Body of pancreas (tissue), 4 donors: ENCODE results near the gene TBCEL. TPM values are rescaled to one million over a fixed set of nuclear protein-coding genes. Genes with fewer than 3 reads are reported as not detected.

ENCODE experiments used
- ATAC-seq: fragments of 150-250 bp; one replicate; pipeline ENCODE4 v1.9.1; 2016
- DNase-seq, 4 donors: peaks; one replicate each; pipeline ENCODE4 v3.0.0-alpha.2; 2019
- H3K27ac ChIP-seq, 4 donors: fragments of 200-600 bp; sonication (generic); 1 replicate in 3 of 4; 2 replicates in 1 of 4; pipeline versions ENCODE4 v1.5.1 to v1.6.1; 2016 to 2019; ENCODE audit warnings: mild to moderate bottlenecking in 1 of 4, mixed read lengths in 1 of 4, moderate library complexity in 1 of 4
- H3K27me3 ChIP-seq, 2 donors: fragments of 200-600 bp; sonication (generic); one replicate each; pipeline ENCODE4 v1.6.0; 2016; ENCODE audit warnings: mild to moderate bottlenecking in 1 of 2
- H3K36me3 ChIP-seq, 2 donors: fragments of 200-600 bp; sonication (generic); replicated peaks in 1 of 2; 2 replicates each; pipeline ENCODE4 v1.5.1; 2016; ENCODE audit warnings: low read depth in 2 of 2; ENCODE audit not compliant: insufficient read depth in 1 of 2
- H3K4me1 ChIP-seq: fragments of 200-600 bp; sonication (generic); one replicate; pipeline ENCODE4 v1.6.0; 2016
- H3K4me3 ChIP-seq, 2 donors: fragments of 200-600 bp; sonication (generic); 1 replicate in 1 of 2; 2 replicates in 1 of 2; pipeline ENCODE4 v1.5.1; 2016 to 2019
- H3K9me3 ChIP-seq, 3 donors: fragments of 200-600 bp; sonication (generic); 1 replicate in 2 of 3; 2 replicates in 1 of 3; pipeline ENCODE4 v1.5.1; 2016
- CTCF ChIP-seq, 7 experiments: fragments of 450-650 bp in 4 of 7; fragments of 200-600 bp in 3 of 7; sonication (generic) in 3 of 7; IDR thresholded peaks; one replicate each; pipeline ENCODE4 v1.5.1; 2016 to 2019; ENCODE audit warnings: antibody characterized with exemption in 7 of 7
- POLR2A ChIP-seq, 3 donors: fragments of 450-650 bp; IDR thresholded peaks; one replicate each; pipeline ENCODE4 v1.6.1; 2016; ENCODE audit warnings: antibody characterized with exemption in 3 of 3, mild to moderate bottlenecking in 2 of 3
- WGBS, 2 donors: methylation state at CpG; one replicate each; pipeline ENCODE4 v1.1.5; 2017; 5-methylcytosine and 5-hydroxymethylcytosine counted together
- intact Hi-C: fragments of 100-400 bp; cut with DNase I; formaldehyde crosslinking; loops from one replicate; pipeline ENCODE4 v1.15.1; 2023
- total RNA-seq, 2 donors: library from RNA; depleted of rRNA; stranded (reverse); fragments of >200 nt; gene quantifications; one replicate each; pipeline ENCODE4 v1.1.0, GENCODE V29; 2016

Gene TBCEL
- total RNA-seq, 2 donors from 2014 or later: 5.9 to 14.8 TPM

GRCh38 chr11:120978701-120979100 lies 45.2 kb upstream of the TBCEL start:
- no peaks in the 10 kb centered on the region for H3K27me3 ChIP-seq
- TF ChIP-seq POLR2A (IDR thresholded peaks at IDR 0.05): no peak
- intact Hi-C loops: no loop called here
- no peak overlapping the region for H3K4me3 ChIP-seq
- no peaks in the 10 kb centered on the region for H3K4me1 ChIP-seq
- no peaks in the 10 kb centered on the region for H3K36me3 ChIP-seq
- ATAC-seq: no peak
- no peak overlapping the region for H3K27ac ChIP-seq
- H3K9me3 ChIP-seq: no peaks in the 10 kb centered on the region
- no peak for DNase-seq
- WGBS, 2 donors: 53 to 72% methylated on average over 3 of the region's 3 CpGs

- Histone ChIP-seq H3K36me3 (no peaks in the 10 kb centered on the region), H3K27me3 (no peaks in the 10 kb centered on the region), H3K27ac (peak overlapping the region in 2 of 4 donors; percentile 9 to 17), H3K4me1 (peaks cover 12% of the 10 kb centered on the region), H3K9me3 (no peaks in the 10 kb centered on the region), H3K4me3 (peak overlapping the region in 1 of 2 donors; percentile 21)
- intact Hi-C loops: no loop called here
- TF ChIP-seq POLR2A (IDR thresholded peaks at IDR 0.05) (no peak), CTCF (IDR thresholded peaks at IDR 0.05) (peak in 5 of 7 experiments; percentile 14 to 49 (median 30))
- peak; percentile 85 for ATAC-seq
- 5 to 12% methylated on average over 15 to 67 of the region's 72 CpGs for WGBS, 2 donors
- DNase-seq: peak; percentile 45 to 70 (median 65)
These were observed 38.0 kb upstream of the TBCEL start for GRCh38 chr11:120985718-120986569.

GRCh38 chr11:120988603-120989002 lies 35.3 kb upstream of the TBCEL start:
- peaks cover 12% of the 10 kb centered on the region for H3K4me1 ChIP-seq
- DNase-seq (no peak), ATAC-seq (no peak)
- no peaks in the 10 kb centered on the region for H3K36me3 ChIP-seq
- no peaks in the 10 kb centered on the region for H3K27me3 ChIP-seq
- H3K4me3 ChIP-seq: no peak overlapping the region
- intact Hi-C loops: no loop called here
- no peak for TF ChIP-seq POLR2A (IDR thresholded peaks at IDR 0.05)
- no peak for TF ChIP-seq CTCF (IDR thresholded peaks at IDR 0.05)
- no peaks in the 10 kb centered on the region for H3K9me3 ChIP-seq
- no peak overlapping the region for H3K27ac ChIP-seq
- WGBS, 2 donors: 79 to 100% methylated on average over 1 of the region's 1 CpG

- no peak for TF ChIP-seq POLR2A (IDR thresholded peaks at IDR 0.05)
- no peak for TF ChIP-seq CTCF (IDR thresholded peaks at IDR 0.05)
- DNase-seq: no peak
- no peak for ATAC-seq
These were observed 31.8 kb upstream of the TBCEL start for GRCh38 chr11:120991830-120992686.

More at GRCh38 chr11:120991830-120992686, 31.8 kb upstream of the TBCEL start:
- intact Hi-C loops: no loop called here
- Histone ChIP-seq H3K4me3 (no peak overlapping the region), H3K27me3 (no peaks in the 10 kb centered on the region), H3K27ac (no peak overlapping the region), H3K9me3 (no peaks in the 10 kb centered on the region), H3K4me1 (no peaks in the 10 kb centered on the region), H3K36me3 (no peaks in the 10 kb centered on the region)
- 87 to 90% methylated on average over 10 of the region's 10 CpGs for WGBS, 2 donors
